DMS153 treated with DMSO at 0.1 percent for 48 hours (cell line): ENCODE data around the gene DYDC1.
"Not testable (repeated sequence)": the region's sequence is repeated elsewhere in the genome, so short reads cannot be mapped to it uniquely, and the experiment has no call there.

Experiments used
- DNase-seq: peaks from one replicate; lab custom pipeline; 2025; ENCODE audit not compliant: unreplicated experiment; lab: John Stamatoyannopoulos, UW

Gene DYDC1

GRCh38 chr10:80356563-80356988 is at the start of gene DYDC1, which contains the start of gene DYDC2:
TSS of gene DYDC1 (minus strand) at chr10:80356755. CDS start at chr10:80352601, 4,154 bp downstream.
TSS of gene DYDC2 (plus strand) at chr10:80356781. CDS start at chr10:80362444, 5,663 bp downstream.
- DNase-seq: peak; percentile 69

DNA sequence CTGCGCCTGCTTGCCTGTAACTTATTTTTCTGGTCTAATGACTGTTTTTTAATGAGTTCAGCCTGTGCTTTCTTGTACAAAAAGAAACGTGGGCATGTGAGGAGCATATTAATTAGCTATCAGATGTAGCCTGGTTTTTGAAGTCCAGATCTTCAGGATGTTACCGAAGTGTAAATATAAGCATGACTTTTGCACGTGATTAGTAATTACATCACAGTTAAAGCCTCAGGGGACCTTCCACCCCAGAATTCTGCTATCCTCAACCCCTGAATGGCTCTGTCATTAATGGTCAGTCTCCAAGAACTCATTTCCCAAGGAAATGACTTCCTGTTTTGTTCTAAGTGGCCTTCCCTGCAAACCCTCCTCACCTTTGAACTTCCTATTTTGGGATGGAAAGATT is 49.6 kb upstream of the DYDC1 start:
- no peak for DNase-seq

- DNase-seq: no peak
Observed at GRCh38 chr10:80405626-80406025, 49.1 kb upstream of the DYDC1 start.

DNA sequence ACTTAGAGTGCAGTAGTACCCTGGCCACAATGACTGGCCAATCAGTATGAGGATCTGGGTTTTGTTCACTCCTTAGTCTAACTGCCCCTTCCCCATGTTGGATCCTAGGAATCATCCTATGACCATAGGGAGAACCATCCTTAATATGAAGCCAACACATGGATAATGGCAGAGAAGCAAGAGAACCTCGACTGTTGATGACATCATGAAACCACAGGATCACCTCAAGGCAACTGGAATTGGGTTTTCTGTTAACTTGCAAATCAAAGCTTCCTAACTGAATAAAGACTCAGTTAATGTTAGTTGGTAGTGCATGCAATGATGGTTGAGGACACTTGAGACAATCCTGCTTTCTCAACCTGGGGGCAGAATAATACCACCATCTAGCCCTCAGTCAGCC is 48.5 kb upstream of the DYDC1 start:
- no peak for DNase-seq

DNA sequence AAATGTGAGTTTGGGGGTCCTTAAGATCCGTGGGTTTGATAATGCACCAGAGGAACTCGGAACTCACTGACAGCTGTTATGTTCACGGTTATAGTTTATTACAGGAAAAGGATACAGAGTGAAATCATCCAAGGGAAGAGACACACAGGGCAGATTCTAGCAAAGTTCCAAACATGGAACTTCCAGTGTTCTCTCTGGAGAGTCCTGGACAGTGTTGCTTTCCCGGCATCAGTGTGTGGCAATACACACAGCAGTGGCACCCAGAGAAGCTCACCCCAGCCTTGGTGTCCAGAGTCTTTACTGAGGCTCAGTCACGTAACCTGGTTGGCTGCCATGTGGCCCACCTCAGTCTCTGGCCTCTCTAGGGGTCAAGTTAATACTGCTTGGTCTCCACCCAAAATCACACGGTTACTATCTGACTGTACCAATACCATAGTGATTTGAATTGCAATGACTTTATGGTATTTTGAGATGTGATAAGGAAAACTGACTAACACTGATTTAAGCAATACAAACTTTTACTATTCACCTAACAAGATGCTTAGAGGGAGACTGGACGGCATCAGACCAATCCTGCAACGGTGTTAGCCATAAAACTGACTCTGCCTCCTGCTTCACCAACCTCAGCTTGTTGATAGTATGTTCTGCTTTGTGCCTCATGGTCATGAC is 43.7 kb upstream of the DYDC1 start:
- DNase-seq: no peak

DNA sequence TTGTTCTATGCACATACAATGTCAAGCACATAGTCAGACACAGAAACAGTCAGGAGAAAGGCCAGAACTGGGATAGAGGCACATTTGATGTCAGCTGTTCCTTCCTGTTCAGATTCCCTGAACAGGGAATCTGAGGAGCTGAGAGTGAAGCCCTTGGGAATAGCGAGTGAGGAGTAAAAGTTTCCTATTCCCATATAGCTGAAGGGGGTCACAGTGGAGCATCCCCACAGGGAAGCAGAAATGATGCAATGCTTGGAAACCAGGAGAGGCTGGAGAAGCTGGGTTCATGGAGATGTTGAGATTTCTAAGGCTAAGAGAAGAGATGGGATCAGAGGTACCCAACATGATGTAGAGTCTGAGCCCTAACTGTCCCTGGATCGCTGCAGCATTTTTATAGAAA is 40.5 kb upstream of the DYDC1 start:
- no peak for DNase-seq

- DNase-seq: no peak
Observed at GRCh38 chr10:80394358-80394916, 37.9 kb upstream of the DYDC1 start.

GRCh38 chr10:80392250-80392649 is 35.7 kb upstream of the DYDC1 start:
- DNase-seq: no peak

DNA sequence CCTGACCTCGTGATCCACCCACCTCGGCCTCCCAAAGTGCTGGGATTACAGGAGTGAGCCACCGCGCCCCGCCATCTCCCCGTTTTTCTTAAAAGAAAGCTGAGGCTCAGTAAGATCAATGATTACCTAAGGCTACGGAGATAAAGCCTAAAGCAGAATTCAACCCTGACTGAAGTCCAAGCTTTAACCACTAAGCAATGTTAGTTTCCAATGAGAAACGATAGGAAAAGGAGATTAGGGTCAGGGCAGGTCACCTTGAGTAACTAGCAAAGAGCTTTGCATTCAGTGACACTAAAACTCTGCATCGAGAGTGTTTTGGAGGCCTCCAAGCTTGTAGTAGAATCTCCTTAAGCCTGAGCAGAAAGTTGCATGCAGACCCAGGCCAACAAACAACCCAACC is 34.2 kb upstream of the DYDC1 start:
- DNase-seq: no peak

DNA sequence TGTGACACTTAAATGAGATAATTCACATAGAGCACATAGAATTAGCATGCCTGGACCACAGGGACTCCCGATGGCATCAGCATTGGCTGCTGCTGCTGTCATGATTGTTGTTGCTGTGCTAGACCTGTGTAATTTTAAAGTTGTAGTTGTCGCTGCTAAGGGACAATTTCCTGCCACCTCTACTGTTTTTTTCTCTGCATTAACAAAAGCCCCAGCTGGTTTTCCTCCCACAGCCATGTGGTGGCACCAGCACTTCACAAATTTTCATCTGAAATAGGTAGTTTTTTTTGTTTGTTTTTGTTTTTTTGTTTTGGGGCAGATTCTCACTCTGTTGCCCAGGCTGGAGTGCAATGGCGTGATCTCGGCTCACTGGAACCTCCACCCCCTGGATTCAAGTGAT is 26.4 kb upstream of the DYDC1 start:
- DNase-seq: peak; percentile 20

- no peak for DNase-seq
Observed at GRCh38 chr10:80380185-80380584, 23.6 kb upstream of the DYDC1 start.

GRCh38 chr10:80379701-80380100 is 23.1 kb upstream of the DYDC1 start:
- no peak for DNase-seq

DNA sequence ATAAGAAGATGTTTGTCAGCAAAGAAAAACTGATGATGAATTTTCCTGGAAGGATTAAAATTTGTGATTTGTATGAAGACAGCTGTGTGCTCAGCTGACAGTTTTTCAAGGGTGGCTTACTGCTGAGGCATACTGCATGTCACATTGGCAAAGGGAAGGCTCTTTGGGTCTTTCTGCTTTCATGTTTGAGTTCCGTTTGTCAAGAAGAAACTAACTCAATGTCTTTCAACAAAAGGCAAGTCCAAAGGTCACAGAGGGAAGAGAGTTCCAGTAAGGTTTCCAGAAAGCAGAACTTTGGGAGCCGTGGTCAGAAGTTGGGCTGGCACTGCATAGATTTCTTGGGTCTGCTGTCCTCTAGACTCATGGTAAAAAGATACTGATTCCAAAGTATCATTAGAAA is 16.9 kb upstream of the DYDC1 start:
- DNase-seq: no peak

GRCh38 chr10:80372675-80373074 is 16.1 kb upstream of the DYDC1 start:
- DNase-seq: no peak

- no peak for DNase-seq
Observed at GRCh38 chr10:80371467-80371866, 14.9 kb upstream of the DYDC1 start.

DNA sequence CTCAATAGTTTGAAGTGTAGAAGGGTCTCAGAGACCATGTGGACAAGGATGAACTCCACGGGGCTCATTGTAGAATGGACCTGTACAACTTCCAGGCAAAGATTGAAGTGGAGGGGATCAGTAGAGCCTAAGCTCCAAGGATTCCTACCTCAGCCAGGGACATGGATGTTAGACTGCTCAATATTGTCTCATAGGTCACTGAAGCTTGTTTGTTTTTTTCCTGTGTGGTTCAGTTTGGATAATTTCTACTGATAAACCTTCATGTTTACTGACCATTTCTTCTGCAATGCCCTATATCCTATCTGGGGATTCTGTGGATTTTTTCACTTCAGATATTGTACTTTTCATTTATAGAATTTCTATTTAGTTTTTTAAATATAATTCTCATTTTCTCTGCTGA is 9.0 kb upstream of the DYDC1 start:
- DNase-seq: no peak

DNA sequence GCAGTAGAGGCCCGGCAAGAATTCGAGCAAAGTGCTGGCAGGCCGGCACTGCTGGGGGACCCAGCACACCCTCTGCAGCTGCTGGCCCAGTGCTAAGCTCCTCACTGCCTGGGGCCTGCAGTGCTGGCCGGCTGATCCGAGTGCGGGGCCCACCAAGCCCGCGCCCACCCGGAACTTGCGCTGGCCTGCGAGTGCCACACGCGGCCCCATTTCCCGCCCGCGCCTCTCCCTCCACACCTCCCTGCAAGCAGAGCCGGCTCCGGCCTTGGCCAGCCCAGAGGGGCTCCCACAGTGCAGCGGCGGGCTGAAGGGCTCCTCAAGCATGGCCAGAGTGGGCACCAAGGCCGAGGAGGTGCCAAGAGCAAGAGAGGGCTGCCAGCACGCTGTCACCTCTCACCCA is 3.1 kb upstream of the DYDC1 start:
- no peak for DNase-seq

DNA sequence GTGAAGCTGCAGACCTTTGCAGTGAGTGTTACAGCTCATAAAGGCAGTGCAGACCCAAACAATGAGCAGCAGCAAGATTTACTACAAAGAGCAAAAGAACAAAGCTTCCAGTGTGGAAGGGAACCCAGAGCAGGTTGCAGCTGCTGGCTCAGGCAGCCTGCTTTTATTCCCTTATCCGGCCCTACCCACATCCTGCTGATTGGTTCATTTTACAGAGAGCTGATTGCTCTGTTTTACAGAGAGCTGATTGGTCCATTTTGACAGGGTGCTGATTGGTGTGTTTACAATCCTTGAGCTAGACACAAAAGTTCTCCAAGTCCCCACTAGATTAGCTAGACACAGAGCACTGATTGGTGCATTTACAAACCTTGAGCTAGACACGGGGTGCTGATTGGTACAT is 2.4 kb upstream of the DYDC1 start:
- not testable (repeated sequence) for DNase-seq

DNA sequence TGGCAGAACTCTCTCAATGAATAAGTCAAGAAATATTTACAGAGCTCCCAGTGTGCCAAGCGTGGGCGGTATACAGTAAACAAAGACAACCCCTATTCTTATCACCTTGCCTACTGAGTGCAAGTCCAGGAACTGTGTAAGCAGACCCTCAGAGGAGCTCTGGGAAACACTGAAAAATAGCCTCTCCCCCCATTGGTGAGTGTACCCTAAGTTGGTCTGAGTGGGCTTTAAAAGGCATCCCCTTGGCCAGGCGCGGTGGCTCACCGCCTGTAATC is 1.2 kb upstream of the DYDC1 start:
- DNase-seq: no peak

DNA sequence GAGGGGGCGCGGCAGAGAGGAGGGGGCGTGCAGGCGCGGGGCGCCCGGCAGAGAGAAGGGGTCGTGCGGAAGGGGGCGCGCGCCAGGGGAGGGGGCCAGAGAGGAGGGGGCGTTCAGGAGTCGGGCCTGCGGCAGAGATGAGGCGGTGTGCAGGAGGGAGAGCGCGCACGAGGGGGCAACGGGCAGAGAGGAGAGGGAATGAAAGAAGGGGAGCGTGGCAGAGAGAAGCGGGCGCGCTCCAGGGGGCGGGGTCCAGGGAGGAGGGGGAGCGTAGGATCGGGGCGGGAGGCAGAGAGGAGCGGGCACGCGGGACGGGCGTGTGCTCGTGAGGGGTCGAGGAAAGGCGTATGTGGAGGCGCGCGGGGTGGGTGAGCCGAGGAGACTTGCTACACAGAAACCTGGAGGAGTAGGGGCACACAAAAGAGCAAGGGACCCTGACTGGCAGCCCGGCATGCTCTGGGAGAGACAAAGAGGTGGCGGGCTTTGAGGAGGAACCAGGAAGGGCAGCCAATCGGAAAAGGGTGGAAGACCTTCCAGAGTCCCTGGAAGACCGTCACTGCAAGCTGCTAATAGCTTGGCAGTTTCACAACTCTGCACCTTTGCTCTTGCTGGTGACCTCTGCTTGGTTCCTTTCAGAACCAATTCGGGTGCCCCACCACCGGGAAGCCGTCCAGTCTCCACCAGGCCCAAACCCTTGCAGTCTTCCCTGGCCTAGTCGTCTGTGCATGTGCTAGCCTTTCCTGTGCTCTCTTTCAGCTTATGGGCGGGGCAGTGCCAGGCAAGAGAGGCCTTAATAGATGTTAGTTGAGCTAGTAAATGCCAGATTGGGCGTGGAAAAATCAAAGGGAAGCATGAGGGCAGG is 665 bp upstream of the DYDC1 start:
- peak; percentile 80 for DNase-seq

- no peak for DNase-seq
Observed at GRCh38 chr10:80351220-80351619, 5.3 kb downstream of the DYDC1 start.

GRCh38 chr10:80350251-80350650 is 6.3 kb downstream of the DYDC1 start:
- no peak for DNase-seq
